HG03457 (cell line): ENCODE data around the gene NFASC.

Experiments
- ATAC-seq: cut with Tn5 transposase; IDR thresholded peaks from one replicate; pipeline ENCODE4 v1.9.1; 2021; ENCODE audit warnings: moderate number of reproducible peaks; ENCODE audit not compliant: unreplicated experiment

NFASC gene

DNA sequence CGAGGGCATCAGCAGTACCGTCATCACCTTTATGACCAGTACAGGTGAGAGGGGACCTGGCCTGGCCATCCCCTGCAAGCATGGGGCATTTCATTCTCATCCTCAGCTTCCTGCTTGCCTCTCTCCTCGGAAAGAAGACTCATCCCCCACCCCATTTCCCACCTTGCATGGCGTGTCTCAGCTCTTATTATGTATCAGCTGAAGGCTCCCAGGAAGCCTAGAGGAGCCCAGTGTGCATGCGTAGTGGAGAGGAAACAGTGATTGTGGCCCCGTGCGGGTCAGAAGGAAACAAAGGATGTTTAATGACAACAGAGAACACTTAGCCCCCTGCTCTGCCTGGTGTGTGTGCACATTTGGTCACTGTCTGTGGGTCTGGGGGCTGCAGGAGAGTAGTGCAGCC is 132.0 kb downstream of the NFASC start:
- no peak for ATAC-seq

DNA sequence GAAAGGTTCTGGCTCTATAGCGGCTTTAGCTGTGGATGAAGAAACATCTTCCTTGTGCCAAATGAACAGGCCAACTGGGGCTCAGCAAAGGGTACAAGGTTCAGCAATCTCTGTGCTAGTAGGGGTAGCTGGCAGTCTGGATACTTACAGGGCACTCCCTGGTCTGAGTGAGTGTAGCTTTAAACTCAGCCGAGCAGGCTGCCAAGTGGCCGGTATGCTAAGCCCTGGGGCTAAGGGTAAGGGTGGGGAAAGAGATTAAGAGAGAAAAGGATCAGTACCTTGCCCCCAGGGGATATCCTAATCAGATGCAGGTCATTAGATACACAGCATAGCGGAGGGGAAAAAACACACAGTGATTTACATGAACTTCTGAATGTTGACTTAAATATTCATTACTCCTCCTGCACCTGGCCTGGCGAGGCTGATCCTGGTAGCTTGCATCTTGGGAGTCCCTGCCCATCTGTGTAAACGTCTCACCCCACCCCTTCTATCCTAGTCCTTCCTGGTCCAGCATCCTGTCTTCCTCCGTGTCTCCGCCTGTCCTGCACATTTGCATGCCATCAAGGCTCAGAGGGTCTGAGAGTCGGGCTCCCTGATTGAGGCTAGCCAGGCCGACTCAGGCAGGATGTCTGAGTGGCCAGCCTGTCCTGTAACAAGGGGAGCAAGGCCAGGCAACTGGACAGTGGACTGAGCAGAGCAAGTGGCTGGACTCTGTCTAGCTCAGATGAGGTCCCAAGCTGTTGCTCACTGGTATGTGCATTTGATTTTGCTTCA is 132.9 kb downstream of the NFASC start:
- ATAC-seq = no peak

DNA sequence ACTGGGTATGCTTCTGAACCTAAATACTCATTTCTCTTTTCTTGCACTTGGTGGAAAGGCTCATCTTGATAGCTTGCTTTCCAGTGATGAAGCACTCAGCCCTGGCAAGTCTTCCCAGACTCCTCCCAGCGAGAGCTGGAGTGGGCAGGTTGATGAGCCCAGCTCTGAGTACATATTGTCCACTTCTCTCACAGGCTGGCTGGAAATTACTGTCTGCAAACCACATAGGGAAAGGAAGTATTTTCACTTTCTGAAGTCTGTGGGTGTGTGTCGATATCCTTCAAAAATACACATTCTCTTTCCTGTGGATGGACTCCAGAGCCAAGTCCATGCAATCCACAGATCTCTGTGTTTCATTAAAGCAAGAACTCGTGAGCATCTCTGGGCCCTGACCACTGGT is 133.7 kb downstream of the NFASC start:
- ATAC-seq = no peak

DNA sequence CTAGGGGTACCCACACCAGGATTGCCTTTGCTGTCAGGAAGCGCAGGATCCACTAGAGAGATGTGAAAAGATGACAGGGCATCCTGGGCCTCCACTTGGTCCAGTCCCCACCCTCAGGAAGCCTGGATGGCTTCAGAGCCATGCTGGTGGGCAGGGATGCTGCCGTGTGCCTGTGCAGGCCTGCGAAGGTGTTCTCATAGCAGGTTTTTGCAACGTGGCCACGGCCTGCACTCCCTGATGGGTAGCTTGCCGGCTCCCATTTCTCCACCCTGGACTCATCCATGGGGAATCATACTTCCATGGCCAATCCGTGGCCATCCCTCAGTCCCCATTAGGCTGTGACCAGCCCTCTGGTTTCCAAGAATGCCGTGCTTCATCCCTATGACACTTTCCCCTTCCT is 138.2 kb downstream of the NFASC start:
- no peak for ATAC-seq

DNA sequence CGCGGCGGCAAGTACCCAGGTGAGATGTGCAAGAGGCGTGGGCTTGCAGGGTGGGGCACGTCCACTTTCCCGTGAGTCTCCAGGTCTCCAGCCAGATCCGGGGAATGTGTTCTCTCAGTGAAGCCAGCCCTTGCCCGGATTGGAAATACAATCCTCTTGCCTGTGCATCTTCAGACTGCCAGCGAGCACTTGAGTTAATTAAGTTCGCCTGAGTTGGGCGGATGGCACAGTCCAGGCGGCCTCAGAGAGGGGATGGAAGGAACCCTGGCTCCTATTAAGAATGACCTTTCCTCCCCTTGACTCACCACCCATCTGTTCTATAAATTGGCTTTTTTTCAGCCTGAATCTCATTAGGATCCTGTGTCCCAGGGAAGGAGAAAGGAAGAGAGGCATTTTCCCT is 139.0 kb downstream of the NFASC start:
- no peak for ATAC-seq

DNA sequence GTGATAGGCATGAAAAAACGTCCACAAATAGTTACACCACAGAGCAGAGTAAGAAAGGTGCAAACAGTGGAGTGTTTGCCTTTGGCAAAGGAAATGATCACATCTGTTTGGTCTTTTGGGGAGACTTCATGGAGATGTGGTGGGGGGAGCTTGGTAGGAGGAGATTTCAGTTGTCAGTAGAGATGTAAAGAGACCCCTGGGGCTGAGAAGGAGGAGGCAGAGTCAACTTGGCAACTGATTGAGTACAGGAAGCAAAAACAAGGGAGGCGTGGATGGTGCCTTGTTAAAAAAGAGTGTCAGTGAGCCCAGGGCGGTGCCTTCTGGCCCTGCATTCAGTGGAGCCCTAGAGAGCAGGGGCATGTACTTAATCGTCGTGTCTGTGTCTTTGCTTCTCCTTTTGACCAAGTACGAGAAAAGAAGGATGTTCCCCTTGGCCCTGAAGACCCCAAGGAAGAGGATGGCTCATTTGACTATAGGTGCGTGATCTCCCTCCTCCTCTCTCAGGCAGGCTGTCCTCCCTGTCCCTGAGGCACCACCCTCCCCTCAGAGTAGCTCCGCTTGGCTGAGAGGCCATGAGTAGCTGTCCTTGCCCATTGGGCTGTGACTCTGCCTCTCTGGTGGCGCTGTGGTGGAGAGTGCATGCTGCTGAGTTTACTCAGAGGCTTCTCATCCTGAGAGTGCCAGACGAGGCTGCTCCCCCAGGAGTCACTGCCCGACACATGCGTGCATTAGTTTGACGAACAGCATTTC is 141.9 kb downstream of the NFASC start:
- ATAC-seq = no peak

DNA sequence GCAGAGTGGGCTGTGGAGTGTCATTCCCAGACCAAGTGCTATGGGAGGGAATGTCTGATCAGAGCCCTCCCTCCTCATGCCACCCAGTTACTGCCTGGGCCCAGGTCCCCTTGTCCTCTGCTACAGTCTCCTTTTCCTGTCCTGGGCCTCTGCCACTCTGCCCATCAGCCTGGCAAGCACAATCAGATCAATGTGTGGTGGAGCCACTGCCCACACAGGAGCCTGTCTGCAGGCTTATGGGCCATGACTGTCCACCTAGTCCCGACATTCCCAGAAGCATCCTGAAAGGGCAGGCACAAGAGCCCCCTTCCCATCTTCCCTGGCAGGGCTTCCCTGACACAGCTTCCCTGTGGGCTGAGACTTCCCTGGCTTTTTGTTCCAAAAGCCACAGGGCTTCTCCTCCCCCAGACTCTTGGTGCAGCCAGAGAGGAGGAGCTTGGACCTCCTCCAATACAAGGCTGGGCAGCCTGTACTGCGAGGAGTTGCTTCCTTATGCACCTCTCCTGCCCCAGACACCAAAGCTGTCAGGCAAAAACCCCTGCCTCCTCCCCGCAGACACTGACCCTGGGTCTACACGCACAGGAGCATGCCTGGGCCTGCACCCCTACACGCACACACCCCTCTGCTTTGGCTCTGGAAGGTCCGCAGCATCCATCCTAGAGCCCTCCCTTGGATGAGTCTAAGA is 143.2 kb downstream of the NFASC start:
- no peak for ATAC-seq

DNA sequence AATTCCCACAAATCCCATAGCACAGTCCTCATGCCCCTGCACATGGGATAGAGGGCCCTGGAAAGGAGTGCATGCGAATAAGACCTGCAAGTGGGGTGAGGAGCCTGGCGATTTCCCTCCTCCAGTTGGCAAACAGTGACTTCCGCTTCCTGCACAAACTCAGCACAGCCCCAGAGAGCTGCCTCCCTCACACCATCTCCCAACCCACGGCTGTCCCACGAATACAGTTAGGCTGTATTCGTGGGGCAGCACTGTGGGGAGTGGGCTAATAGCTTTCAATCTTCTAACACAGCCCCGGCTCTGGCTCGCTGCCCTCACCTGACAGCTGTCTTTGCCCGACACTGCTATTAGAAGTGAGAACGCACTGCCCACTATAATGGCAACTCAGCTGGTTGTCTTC is 144.1 kb downstream of the NFASC start:
- no peak for ATAC-seq

DNA sequence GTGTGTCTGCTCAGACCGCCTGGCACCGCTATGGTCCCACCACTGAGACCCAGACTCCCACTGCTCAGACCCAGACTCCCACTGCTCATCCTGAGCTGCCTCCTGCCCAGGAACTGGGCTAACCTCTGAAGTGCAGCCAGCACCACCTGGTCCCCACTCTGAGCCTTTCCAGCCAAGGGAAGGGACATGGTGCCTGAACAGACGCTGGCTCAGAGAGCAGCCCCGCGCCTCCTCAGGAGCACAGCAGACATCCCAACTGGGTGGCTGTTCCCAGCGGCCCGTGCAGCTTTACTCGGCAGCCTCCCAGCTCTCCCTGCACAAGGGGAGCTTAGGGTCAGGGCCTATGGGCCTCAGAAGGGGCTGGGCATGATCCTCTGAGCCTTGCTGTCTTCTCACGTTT is 144.6 kb downstream of the NFASC start:
- ATAC-seq = no peak

DNA sequence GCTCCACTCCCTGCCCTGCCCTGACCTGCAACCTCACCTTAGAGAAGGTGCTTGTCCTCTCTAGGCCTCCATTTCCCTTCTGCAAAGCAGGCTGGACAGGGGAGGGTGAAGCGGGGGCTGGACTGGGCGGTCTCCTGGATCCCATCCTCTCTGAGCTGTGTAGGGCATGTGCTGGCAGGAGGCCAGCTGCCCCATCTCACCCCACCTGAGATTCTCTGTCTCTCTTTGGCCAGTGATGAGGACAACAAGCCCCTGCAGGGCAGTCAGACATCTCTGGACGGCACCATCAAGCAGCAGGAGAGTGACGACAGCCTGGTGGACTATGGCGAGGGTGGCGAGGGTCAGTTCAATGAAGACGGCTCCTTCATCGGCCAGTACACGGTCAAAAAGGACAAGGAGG is 145.4 kb downstream of the NFASC start:
- no peak for ATAC-seq

DNA sequence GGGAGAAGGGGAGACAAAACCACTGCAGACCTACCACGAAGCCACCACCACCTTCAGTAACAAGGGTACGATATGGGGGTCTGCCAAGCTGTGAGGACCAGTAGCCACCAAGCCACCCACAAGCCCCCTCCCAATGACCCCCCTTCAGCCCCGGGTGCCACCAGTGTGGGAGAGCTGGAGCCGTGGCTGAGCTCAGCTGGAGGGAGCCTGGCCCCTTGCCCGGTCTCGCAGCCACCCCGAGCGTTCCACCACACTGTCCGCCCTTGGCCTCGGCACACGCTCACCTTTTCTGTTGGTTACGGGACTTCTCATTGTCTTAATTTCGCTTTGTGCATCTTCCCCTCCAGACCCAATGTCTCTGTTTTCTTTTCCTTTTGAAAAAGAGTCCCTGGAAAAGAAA is 145.9 kb downstream of the NFASC start:
- ATAC-seq = no peak

DNA sequence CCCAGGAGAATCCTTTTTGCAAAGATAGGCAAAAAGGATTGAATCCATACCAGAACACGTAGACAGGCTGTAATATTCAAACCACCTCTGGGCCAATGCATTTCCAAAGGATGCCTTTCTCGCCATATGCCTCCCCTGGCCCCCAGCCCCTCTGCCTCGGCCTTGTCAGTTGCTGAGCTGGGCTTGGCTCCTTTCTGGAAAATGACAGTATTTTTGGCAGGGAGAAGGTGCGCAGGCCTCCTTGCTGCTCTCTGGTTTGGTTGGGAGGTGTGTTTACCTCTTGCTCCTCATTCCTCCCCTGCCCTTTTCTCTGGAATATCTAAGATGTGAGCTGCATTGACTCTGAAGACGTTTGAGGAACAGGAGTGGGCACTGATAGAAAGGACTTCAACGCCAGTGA is 146.3 kb downstream of the NFASC start:
- ATAC-seq = no peak

DNA sequence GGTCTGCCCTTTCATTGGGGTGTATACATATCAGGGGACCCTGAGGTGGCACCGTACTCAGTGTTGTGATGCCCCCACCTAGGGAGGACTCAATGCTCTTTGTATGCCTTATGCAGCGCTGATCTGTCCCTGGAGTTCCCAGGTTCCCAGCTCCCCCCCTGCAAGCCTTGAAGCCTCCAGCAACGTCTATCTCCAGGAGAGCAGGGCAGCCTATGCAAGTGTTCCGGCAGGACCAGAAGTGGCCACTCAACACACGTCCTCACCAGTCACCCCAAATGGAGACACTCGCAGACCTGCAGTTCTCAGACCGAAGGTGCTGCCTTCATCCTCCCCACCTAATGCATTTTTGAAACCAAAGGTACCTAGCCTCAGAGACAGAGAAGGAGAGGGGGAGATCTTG is 147.1 kb downstream of the NFASC start:
- ATAC-seq = no peak

DNA sequence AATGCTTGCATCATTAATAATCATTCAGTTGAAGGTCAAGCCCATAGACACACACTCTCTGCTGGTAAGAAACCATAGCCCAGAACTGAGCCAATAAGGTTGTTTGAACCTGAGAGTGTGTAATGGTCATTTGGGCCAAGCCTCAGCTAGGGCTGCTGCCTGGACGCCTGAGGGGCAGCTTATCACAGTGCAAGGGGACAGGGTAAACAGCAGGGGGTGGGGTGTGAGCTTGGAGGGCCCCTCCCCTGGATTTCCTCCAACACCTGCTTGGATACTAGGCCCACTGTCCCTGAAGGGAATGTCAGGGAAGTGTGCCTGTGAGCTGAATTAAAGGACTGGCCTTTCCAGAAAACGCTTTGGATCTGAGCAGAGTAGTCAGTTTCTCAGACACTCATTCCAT is 147.7 kb downstream of the NFASC start:
- ATAC-seq = no peak

DNA sequence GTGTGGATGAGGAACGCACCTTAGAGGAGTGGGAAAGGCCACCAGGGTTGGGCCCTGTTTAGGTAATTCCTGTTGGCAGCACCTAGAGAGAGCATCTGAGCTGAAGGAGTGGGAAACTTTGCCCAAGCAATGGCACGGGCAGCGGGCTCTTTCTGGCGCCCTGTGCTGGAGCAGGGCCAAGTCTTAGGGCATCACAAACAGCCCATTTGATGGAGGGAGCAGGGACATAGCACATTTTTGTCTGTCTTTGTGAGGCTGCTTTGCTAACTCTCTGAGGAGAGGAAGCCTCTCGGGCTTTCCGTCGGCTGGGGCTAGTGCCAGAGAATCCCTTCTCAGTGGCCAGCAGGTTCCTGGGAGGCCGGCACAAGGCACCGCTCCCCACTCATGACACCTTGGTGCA is 149.8 kb downstream of the NFASC start:
- no peak for ATAC-seq

DNA sequence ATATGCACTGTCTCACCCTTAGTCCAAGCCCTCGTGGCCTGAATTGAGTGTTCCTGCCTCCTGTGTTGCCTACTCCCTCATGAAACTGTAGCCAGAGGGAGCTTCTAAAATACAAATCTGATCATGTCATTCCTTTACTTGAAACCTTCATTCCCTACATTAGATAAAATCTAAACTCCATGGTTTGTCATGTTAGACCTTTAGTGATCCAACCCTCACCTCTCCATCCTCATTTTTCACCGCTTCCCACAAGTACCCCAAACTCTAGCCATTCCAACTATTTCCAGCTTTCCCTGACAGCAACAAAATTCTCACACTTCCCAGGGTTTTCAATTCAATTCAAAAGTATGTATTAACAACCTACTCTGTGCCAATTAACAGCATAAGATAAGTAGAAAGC is 154.0 kb downstream of the NFASC start:
- no peak for ATAC-seq

DNA sequence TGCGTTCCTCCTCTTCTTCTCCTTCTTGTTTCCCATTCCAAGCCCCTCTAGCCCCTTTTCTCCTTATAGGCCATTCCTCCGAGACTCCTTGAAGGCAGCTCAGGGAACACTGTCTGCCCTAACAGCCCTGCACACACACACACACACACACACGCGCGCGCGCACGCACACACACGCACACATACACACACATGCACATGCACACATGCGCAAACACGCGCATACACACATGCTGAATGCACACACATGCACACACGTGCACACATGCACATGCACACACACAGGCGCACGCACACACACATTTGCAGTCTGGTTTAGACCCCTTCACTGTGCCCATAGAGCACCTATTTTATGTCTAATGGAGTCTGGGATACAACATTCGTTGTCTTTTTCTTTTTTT is 154.6 kb downstream of the NFASC start:
- ATAC-seq = no peak

DNA sequence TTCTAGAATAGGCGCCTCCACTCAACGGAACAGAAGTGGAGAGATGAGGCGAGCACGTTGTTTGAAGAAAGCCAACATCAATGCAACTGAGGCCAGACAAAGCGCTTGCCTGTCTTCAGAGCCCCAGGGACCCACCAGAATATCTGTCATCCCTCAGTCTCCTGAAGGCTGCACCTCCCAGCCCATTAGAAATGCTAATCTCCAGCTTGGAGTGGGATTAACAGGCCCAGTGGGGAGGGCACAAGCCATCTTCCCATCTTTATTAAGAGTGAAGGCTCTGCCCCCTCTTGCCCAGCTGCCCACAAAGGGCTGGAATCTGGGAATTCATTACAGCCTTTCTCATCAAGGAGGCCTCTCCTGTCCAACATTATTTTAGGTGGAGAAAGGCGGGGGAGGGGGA is 155.5 kb downstream of the NFASC start:
- no peak for ATAC-seq

DNA sequence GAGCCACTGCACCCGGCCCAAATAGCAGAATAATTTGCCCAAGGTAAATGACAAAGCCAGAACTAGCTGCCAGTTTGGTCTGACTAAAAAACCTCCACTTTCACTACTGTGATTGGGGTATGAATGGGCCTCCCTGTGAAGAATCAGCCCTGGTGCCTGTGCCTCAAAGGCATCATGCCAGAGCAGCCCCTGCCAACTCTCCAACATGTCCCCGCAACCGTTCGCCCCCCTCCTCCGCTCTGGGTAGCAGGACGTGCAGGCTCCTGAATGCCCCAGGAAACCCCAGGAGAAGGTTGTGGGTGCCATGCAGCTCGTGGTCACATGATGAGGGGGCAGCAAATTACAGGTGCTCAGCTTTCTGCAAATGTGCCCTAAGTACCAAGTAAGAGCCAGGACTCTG is 157.7 kb downstream of the NFASC start:
- ATAC-seq = no peak

DNA sequence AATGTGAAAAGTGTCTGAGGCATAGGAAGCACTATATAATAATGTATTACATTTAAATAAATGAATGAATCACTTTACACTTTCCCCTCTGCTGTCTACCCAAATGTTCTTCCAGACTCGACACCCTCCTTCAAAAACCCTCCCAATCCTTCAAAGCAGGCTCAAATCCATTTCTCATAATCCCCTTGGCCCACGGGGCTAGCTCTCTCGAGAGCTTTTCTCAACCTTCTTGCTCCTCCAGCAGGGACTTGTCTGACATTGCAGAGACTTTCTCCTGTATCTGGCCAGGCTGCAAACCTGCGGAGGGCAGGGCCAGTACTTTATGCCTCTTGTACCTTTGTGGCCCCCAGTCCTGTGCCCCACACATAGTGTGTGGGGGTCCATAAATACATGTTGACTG is 158.3 kb downstream of the NFASC start:
- no peak for ATAC-seq

DNA sequence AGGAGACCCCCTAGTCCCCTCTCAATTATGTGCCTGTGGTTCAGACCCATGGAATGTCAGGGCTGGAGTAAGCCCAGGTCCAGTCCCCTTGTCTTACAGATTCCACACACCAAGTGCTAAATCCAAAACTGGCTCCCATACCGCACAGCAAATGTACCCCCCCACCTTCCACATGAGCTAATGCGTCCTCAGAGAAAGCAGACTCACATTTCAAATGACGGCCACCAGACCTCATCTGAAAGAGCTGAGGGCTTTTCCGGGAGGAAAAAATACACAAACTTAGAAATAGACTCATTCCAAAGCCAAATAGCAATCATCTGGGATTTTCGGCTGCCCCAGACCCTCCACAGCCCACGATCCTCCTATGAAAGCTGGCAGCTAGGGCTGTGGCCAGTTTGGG is 159.6 kb downstream of the NFASC start:
- ATAC-seq = no peak

DNA sequence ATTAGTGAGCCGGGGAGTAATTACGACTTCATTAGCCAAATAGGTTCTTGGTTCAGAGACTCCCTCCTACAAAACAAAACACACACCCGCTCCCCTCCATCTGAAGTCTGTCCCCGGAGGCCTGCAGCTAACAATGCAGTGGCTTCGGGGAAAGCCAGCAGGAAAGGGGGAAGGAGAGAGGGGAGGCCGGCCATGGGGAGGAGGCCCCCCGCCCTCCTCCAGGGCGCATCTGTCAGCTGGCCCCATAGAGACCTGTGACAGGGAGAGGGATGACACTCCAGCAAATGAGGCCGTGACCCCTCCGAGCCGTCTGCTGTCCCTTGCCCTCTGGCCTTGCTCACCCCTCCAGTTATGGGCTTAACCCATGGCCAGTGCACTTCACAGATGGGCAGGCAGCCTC is 160.2 kb downstream of the NFASC start:
- no peak for ATAC-seq
